NCI-H510A treated with DMSO at 0.1 percent for 48 hours (cell line): ENCODE data around the gene PKP1.
A peak's percentile ranks its signal among the peaks of the same experiment; 100 is the strongest.
"Not testable (repeated sequence)": the region's sequence is repeated elsewhere in the genome, so short reads cannot be mapped to it uniquely, and the experiment has no call there.

Experiments
- DNase-seq: peaks from one replicate; lab custom pipeline; 2025; lab: John Stamatoyannopoulos, UW

The PKP1 gene, protein sequence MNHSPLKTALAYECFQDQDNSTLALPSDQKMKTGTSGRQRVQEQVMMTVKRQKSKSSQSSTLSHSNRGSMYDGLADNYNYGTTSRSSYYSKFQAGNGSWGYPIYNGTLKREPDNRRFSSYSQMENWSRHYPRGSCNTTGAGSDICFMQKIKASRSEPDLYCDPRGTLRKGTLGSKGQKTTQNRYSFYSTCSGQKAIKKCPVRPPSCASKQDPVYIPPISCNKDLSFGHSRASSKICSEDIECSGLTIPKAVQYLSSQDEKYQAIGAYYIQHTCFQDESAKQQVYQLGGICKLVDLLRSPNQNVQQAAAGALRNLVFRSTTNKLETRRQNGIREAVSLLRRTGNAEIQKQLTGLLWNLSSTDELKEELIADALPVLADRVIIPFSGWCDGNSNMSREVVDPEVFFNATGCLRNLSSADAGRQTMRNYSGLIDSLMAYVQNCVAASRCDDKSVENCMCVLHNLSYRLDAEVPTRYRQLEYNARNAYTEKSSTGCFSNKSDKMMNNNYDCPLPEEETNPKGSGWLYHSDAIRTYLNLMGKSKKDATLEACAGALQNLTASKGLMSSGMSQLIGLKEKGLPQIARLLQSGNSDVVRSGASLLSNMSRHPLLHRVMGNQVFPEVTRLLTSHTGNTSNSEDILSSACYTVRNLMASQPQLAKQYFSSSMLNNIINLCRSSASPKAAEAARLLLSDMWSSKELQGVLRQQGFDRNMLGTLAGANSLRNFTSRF

DNA sequence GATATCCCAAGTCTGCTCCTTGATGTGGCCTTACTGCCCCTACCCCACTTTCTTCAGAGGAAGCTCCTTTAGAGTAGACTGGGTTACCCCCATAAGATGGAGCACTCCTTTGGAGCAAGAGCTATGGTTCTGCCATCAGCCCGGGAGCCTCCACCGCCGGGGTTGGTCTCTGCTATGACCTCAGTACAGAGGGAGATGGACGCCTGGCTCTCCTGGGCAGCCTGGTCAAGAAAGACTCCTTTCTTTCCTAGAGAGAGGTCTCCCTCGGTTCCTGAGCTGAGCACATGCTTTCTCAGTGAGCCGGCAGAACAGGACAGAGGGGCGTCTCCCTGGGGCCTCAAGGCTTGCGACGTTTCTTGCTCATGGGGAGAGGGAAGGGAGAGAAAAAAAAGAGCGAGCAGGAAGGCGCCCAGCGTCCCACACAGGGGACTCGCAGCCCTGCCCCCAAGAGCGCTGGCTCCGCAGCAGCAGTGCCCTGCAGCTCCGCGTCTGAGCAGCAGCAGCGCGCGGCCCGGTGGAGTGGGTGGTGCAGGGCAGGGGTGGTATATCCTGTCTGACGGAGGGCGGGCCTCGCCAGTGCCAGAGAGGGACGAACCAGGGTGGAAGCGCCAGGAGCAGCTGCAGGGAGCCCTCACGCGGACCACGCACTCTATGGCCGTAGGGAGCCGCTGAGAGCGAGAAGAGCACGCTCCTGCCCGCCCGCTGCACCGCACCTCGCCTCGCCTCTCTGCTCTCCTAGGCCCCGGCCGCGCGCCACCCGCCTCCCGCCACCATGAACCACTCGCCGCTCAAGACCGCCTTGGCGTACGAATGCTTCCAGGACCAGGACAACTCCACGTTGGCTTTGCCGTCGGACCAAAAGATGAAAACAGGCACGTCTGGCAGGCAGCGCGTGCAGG is at the start of gene PKP1:
PKP1 (plus strand) TSS at position 576 of the 899 bp plus-strand sequence; CDS start at position 773, 197 bp downstream.
- DNase-seq, result peak; percentile 81

DNA sequence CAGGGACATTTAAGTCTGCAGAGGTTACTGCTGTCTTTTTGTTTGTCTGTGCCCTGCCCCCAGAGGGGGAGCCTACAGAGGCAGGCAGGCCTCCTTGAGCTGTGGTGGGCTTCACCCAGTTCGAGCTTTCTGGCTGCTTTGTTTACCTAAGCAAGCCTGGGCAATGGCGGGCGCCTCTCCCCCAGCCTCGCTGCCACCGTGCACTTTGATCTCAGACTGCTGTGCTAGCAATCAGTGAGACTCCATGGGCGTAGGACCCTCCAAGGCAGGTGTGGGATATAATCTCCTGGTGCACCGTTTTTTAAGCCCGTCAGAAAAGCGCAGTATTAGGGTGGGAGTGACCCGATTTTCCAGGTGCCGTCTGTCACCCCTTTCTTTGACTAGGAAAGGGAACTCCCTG is 43.7 kb upstream of the PKP1 start:
- not testable (repeated sequence) for DNase-seq

DNA sequence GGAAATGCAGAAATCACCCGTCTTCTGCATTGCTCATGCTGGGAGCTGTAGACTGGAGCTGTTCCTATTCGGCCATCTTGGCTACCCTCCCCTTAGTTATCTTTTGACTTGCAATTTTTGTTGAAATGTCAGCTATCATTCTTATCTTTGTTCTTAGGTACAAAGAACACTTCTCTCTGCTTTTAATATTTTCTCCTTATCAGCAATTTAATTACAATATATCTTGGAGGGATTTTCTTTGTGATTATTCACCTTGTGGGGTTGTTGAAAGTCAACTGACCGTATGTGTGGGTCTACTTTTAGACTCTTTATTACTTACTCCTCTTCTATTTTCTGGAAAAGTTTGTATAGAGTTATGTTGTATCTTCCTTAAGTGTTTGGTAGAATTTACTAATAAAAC is 43.1 kb upstream of the PKP1 start:
- no peak for DNase-seq

DNA sequence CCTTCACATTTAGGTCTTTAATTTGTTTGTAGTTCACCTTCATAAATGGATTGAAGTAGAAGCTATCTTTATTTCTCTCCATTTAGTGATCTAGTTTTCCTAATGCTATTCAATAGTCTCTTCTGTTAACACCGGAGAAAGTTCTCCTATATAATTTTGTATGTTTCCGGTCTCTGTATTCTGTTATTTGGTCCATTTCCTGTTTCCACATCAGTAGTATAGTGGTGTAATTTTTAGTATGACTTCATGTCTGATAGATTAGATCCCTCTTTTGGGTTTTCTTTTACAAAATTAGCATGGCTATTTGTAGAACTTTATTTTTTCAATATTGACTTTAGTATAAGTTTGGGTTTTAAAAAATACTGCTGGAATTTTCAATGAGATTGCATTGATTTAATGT is 41.6 kb upstream of the PKP1 start:
- no peak for DNase-seq

DNA sequence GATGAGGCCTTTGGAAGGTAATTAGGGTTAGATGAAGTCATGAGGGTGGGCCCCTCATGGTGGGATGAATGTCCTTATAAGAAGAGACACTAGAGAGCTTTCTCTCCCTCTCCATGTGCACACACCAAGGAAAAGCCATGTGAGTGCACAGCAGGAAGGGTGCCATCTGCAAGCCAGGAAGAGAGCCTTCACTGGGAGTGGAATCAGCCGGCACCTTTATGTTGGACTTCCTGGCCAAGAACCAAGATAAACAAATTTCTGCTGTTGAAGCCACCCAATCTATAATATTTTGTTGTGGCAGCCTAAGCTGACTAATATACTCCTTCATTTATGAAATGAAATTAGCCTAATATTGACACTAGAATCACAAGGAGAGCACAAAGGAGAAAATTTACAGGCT is 38.2 kb upstream of the PKP1 start:
- peak; percentile 27 for DNase-seq

DNA sequence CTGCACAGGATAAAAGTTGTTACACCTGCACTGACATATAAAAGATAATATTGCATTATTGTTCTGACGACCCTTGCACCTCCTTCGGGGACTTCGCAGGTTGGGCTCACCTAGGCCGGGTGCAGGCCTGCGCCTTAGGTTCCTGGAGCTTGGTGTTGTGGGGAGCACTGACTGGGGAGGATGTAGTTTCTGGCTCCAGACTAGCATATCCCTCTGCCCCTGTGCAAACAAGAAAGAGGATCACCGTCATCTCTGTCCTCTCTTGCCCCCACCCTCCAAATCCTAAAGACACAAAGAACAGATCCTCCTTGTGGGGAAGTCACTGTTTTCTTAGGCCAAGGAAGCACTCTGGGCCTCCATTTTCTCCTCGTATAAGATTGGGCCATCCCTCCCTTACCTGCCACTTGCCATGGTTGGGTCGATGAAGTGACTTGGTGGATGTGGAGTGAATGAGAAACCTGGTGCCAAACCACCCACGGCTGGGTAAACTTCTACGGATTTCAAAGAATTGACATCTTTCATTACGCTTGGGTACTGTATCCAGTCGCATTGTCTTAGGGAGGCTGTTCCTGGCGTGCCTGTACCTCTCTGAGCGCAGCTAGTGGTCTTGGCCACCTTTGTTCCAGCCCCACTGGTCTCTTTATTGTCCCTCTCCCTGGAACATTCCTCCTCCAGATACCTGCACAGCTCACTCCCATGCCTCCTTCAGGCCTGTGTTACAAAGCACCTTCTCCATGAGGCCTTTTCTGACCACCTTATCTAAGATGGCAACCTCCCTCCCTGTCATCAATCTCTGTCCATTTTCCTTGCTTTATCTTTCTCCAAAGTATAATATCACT is 34.4 kb upstream of the PKP1 start:
- no peak for DNase-seq

DNA sequence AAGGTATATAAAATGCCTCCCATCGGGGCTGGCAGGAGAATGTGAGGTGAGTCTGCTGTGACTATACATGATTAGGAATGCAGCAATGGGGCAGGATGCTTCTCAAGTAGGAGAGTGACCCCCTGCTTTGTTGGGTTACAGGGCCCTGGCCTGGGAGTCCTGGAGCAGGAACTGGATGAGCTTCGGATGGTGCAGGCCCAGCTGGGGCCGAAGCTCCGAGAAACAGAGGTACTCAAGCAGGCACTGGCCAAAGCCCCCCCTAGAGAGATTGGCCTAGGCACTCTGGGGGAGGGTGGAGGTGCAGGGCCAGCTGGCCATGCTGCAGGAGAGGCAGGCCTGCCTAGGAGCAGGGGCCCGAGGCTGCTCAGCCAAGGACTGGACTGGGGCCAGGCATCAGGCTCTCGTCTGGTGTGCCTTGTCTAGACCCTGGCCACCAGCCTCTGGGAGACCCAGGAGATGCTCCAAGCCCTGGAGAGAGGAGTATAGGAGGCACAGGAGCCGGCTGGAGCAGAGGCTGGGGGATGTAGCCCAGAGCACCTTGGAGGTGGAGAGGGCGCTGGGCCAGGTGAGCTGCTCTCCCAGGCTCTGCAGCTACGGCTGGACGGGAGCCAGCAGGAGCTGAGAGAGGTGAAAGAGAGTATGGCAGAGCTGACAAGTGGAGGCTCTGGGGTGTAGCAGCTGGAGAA is 32.8 kb upstream of the PKP1 start:
- peak; percentile 50 for DNase-seq

DNA sequence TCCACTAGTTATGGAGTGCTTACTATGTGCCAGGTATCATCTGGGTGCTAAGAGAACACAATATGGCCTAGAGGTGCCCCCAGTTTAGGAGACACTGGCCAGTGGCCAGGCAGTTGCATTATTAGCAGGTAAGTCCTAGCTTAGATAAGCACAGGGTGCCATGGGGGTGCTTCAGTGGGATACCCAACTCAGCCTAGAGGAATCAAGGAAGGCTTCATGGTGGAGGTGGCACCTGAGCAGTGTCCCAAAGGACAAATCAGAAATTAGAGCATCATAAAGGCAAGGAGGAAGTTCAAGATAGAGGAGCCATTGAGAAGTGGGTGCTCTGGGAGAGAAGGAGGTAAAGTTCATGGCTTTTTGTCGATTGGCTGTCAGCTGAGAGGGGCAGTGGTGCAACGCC is 31.9 kb upstream of the PKP1 start:
- no peak for DNase-seq

DNA sequence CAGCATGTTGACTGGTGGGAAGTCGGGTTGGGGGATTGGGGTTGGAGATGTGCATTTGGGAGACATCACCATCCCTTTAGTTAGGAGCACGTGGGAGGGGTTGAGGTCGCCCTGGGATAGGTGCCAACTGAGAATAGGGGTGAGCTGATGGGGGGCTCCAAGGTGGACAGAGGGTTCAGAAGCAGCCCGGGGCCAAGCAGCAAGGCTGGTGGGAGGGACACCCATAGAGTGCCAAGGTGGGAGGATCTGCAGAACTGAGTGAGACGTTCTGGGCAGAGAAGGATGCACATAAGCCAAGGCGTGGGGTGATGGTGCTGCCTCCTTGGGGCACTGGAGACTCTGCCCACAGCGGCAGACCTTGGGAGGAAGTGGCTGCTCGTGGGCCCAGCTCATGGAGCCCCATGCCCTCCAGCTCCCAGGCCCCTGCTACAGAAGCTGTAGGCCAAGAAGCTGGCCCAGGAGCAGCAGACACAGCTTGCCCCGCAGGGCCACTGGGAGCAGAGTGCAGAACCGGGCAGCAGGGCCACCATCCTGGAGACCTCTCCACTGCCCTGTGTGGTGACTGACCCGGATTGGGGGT is 31.4 kb upstream of the PKP1 start:
- no peak for DNase-seq

DNA sequence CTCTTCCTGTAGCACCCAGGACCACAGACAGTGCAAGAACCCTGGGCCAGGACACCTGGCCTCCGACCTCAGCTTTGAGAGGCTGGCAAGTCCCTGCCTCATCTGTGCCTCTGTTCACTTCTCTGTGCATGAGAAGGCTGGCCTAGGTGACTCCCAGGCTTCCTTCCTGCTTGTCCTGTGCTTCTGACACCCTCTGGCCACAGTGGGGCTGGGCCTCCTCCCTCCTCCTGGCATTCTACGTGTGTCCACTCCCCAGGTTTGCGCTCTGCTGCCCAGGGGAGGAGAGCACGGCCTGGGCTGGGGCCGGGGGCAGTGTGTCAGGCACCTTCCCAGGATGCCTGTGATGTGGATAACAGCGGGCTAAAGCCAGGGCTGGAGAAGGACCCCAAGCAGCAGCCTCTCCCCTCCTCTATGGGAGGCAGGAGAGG is 30.3 kb upstream of the PKP1 start:
- DNase-seq, result no peak

DNA sequence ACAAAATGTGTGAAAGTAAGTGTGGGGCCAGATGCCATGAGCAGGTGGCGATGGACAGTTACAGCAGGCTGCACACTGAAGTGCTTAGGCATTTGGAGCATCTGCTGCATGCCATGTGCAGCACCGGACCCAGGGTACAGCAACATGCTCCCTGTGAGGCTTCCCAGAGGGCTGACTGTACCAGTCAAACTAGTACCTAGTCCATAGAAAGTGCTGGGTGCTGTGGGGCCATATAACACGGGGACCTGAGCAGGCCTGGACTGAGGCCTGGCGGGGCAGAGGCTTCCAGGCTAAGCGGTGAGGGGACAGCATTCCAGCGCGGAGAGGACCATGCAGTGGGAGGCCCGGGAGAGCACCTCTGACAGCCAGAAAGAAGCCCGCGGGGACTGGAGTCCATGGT is 29.9 kb upstream of the PKP1 start:
- DNase-seq, result peak; percentile 59

DNA sequence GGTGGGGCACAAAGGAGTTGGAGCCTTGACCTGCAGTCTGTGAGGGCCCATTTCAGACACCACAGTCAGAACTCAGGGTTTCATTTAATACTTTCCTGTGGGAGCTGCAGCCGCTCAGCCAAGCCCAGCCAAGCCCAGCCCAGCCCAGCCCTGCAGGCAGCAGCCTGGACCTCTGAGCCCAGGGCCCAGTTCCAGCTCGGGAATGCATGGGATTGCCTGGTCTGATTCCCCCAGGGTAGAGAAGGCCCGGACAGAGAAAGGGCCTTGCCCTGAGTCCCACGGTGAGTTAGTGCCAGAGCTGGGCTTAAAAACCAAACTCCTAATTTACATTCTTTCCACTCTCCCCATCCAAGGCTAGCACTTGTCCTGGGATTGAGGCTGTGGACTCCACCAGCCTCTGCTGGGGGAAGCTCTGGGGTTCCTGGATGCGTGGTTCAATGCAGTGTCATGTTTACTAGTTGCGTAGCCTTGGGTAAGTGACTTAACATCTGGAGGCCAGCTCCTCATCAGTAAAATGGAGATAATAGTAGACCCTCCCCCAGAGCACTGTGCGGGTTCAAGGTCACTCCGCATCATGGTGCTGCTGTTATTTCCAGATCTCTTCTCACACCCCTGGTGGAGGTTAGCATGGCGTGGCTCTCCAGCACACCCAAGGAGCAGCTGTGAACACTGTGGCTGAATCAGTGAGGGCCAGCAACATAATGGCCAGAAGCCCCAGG is 29.2 kb upstream of the PKP1 start:
- DNase-seq, result no peak

DNA sequence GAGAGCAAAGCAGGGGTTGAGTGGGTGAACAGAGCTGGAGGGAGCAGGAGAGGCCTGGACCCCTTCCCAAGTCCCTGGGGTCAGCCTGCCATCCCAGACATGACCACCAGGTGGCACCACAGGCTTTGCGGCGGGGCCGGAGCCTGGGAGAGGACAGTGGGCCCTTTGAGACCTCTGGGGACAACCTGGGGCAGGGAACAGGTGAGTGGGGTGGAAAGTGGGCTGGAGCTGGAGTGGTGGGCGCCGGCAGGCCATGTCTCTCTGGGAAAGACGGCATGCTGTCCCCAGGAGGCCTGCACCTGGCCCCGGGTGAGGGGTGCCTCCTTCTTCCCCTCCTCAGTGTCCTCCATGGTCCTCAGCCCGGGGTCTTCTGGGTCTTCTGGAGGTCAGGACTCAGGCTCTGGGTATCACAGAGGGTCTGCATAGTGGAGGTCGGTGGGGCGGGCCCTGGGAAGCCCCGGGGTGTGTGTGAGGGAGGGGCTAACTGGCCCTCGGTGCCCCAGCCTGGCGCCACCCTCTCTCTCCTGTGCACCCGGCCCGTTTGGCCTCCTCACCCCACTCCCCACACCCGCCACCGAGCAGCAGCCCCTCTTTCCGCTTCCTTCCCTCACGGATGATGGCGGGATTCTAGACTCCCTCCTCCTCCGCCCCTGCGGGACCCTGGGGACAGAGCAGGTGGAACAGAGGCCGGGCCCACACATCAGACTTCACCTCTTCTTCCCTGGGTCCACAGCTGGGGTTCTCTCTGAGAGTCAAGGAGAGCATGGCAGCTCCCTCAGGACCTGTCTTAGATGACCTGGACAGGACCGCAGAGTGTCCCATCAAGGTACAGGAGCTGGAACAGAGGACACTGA is 28.5 kb upstream of the PKP1 start:
- peak; percentile 36 for DNase-seq

DNA sequence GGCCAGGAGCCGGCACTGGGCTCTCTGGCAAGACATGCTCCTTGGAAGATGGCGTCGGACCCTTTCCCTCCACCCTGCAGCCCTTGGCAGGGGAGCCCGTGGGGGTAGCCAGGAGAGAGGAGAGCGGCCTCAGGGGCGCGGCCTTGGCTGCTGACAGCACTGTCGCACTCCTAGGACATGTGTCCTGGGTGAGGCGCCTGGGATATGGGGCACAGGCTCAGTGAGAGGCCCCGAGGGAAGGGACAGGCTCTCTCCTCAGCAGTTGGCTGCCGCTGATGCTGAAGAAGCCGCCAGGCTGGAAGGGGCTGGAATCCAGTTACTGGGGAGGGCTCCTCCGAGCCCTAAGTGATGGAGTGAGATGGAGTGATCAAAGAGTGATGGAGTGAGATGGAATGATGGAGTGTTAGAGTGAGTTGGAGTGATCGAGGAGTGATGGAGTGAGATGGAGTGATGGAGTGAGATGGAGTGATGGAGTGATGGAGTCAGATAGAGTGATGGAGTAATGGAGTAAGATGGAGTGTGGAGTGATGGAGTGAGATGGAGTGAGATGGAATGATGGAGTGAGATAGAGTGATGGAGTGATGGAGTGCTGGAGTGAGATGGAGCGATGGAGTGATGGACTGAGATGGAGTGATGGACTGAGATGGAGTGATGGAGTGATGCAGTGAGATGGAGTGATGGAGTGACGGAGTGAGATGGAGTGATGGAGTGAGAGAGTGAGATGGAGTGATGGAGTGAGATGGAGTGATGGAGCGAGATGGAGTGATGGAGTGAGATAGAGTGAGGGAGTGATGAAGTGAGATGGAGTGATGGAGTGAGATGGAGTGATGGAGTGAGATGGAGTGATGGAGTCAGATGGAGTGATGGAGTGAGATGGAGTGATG is 27.6 kb upstream of the PKP1 start:
- no peak for DNase-seq

DNA sequence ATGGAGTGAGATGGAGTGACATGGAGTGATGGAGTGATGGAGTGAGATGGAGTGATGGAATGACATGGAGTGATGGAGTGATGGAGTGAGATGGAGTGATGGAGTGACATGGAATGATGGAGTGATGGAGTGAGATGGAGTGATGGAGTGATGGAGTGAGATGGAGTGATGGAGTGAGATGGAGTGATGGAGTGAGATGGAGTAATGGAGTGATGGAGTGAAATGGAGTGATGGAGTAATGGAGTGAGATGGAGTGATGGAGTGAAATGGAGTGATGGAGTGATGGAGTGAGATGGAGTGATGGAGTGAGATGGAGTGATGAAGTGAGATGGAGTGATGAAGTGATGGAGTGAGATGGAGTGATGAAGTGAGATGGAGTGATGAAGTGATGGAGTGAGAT is 25.2 kb upstream of the PKP1 start:
- not testable (repeated sequence) for DNase-seq

DNA sequence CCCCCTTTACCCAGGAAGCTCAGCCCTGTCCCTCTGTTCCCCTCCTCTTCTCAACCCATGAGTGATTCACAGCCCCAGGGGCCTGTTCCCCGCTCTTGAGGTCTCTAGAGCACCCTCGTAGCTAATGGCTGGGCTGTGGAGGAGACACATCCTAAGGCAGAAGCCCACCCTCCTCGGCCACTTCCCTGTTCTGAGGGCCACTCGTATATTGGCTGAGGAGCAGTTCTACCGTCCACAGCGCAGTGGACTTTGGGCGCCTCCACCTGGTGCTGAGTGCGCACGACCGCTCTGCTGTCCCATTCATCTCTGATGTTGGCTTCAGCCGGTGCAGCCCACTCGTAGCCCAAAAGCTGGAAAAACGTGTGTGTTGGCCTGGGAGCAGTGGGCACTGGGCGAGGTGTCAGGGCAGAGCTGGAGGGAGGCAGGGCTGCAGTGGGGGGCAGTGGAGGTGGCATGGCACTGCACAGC is 24.5 kb upstream of the PKP1 start:
- DNase-seq, result no peak

DNA sequence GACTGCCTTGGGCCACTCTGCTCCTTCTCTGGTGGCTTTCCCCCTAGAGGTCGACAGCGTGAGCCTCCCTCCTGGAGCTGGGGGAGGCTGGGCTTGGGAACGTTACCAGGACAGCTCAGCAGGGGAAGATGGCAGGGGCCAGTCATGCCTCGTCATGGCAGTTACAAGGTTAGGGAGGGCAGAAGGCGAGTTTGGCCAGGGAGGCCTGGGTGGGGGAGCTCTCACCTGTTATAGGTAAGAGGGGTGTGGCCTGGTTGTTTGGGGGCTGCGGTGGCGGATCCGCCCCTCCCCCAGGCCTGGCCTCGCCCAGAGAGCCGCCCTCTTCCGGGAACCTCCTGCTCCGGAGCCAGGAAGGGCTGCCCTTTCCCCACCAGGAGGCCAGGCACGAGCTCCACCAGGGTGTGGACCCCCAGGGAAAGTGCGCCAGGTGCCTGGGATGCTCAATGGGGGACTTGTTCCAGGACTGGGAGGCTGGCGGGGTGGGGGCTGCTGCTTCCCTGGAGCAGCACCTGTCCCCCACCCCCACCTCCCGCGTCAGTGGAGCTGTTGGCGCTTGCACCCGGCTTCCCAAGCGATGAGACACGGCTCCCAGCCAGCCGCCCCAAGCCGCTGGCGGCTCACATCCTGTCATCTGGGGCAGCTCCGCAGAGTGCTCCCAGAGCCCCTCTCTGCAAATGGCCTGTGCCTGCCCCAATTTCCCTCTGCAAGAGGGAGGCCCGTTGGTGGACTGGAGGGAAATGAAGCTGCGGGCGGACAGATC is 23.6 kb upstream of the PKP1 start:
- no peak for DNase-seq
